ENCODE measurements around the gene HIPK2. TPM values are rescaled to one million over a fixed set of nuclear protein-coding genes. Genes with fewer than 3 reads are reported as not detected.
A peak's percentile ranks its signal among the peaks of the same experiment; 100 is the strongest.

Gene HIPK2
- total RNA-seq, 6 donors from 2014 or later, result 38.6 to 59.6 (median 45.9) TPM

- peak in 1 of 2 donors; percentile 40 for ATAC-seq (ENCODE audit: low FRiP score in 2 of 2)
- peaks cover 4 to 16% (median 5%) of the 10 kb centered on the region in 4 donors for H3K4me1 ChIP-seq
- no peak overlapping the region for H3K4me3 ChIP-seq
- H3K27me3 ChIP-seq, result peaks cover 0 to 24% (median 9%) of the 10 kb centered on the region in 4 donors
- no peak for DNase-seq
- H3K27ac ChIP-seq, result no peak overlapping the region
- no peaks in the 10 kb centered on the region for H3K36me3 ChIP-seq
- no peaks in the 10 kb centered on the region for H3K9me3 ChIP-seq
- no peak for TF ChIP-seq POLR2A (IDR thresholded peaks at IDR 0.05)
- TF ChIP-seq CTCF (IDR thresholded peaks at IDR 0.05), result no peak
- TF ChIP-seq POLR2AphosphoS5 (IDR thresholded peaks at IDR 0.05), result no peak
- no peak for TF ChIP-seq EP300 (IDR thresholded peaks at IDR 0.05)
- 90 to 93% methylated on average over 7 to 9 of the region's 10 CpGs for WGBS, 2 donors
Observed at GRCh38 chr7:139525239-139525638, 252.6 kb downstream of the HIPK2 start.

GRCh38 chr7:139523968-139524815 lies 253.6 kb downstream of the HIPK2 start:
- Histone ChIP-seq H3K27me3 (peaks cover 0 to 24% (median 9%) of the 10 kb centered on the region in 4 donors), H3K27ac (no peak overlapping the region), H3K4me1 (peaks cover 4 to 16% (median 5%) of the 10 kb centered on the region in 4 donors), H3K9me3 (no peaks in the 10 kb centered on the region), H3K36me3 (no peaks in the 10 kb centered on the region), H3K4me3 (peak overlapping the region in 3 of 4 donors; percentile 3 to 28 (median 10))
- TF ChIP-seq POLR2AphosphoS5 (IDR thresholded peaks at IDR 0.05), result no peak
- TF ChIP-seq CTCF (IDR thresholded peaks at IDR 0.05), result no peak
- TF ChIP-seq EP300 (IDR thresholded peaks at IDR 0.05), result no peak
- no peak for TF ChIP-seq POLR2A (IDR thresholded peaks at IDR 0.05)
- ATAC-seq (ENCODE audit: low FRiP score in 2 of 2) (no peak), DNase-seq (peak in 1 of 2 donors; percentile 70)
- 64 to 82% methylated on average over 3 to 25 of the region's 70 CpGs for WGBS, 2 donors

- ATAC-seq (ENCODE audit: low FRiP score in 2 of 2) (peak in 1 of 2 donors; percentile 55), DNase-seq (peak in 1 of 2 donors; percentile 84)
- Histone ChIP-seq H3K9me3 (no peaks in the 10 kb centered on the region), H3K36me3 (no peaks in the 10 kb centered on the region), H3K4me3 (peak within 1 kb of the TSS in 3 of 4 donors; percentile 10 to 33 (median 22)), H3K27me3 (peaks cover 0 to 24% (median 9%) of the 10 kb centered on the region in 4 donors), H3K4me1 (peaks cover 4 to 16% (median 5%) of the 10 kb centered on the region in 4 donors), H3K27ac (no peak within 1 kb of the TSS)
- TF ChIP-seq CTCF (IDR thresholded peaks at IDR 0.05), result no peak
- no peak for TF ChIP-seq POLR2A (IDR thresholded peaks at IDR 0.05)
- TF ChIP-seq EP300 (IDR thresholded peaks at IDR 0.05), result no peak
- no peak for TF ChIP-seq POLR2AphosphoS5 (IDR thresholded peaks at IDR 0.05)
- WGBS, 2 donors, result 9 to 11% methylated on average over 10 to 17 of the region's 75 CpGs
Observed at GRCh38 chr7:139523199-139523941, 254.4 kb downstream of the HIPK2 start, which contains the start of gene CLEC2L. Gene CLEC2L, plus strand, starts transcription at chr7:139523685. Its CDS starts 243 bp downstream, at chr7:139523928.

DNA sequence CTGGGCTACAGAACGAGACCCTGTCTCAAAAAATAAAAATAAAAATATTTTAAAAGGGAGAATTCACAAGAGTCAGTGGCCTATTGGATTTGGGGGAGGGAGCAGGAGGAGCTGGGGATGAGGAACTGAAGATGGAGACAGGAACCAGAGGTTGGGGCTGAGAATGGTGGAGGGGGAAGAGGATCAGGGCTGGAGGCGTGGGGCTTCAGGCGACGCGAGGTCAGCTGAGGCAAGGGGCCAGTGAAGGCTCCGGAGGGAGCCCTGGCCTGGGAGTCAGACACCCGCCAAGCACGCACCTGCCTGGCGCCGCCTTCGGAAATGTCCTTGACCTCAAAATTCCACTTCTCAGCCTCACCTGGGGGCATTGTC lies 255.0 kb downstream of the HIPK2 start:
- WGBS, 2 donors, result 27 to 43% methylated on average over 11 of the region's 11 CpGs
- H3K36me3 ChIP-seq, result no peaks in the 10 kb centered on the region
- H3K27ac ChIP-seq, result no peak overlapping the region
- no peak for DNase-seq
- TF ChIP-seq EP300 (IDR thresholded peaks at IDR 0.05), result no peak
- no peak for TF ChIP-seq POLR2A (IDR thresholded peaks at IDR 0.05)
- TF ChIP-seq POLR2AphosphoS5 (IDR thresholded peaks at IDR 0.05), result no peak
- TF ChIP-seq CTCF (IDR thresholded peaks at IDR 0.05), result no peak
- no peaks in the 10 kb centered on the region for H3K9me3 ChIP-seq
- no peak overlapping the region for H3K4me3 ChIP-seq
- no peak for ATAC-seq (ENCODE audit: low FRiP score in 2 of 2)
- peaks cover 0 to 24% (median 9%) of the 10 kb centered on the region in 4 donors for H3K27me3 ChIP-seq
- peaks cover 4 to 16% (median 5%) of the 10 kb centered on the region in 4 donors for H3K4me1 ChIP-seq
